Naive B cell (primary cell): Measurements from ENCODE around the gene MCC. TPM values are rescaled to one million over a fixed set of nuclear protein-coding genes. Genes with fewer than 3 reads are reported as not detected.

Source experiments
- ATAC-seq, 2 donors: fragments of 150-1000 bp; cut with Tn5 transposase; 2 replicates each; pipeline ENCODE4 v1.10.0; 2021; ENCODE audit warnings: low read depth in 2 of 2, mild to moderate bottlenecking in 2 of 2, moderate library complexity in 2 of 2
- DNase-seq: peaks from one replicate; pipeline ENCODE4 v3.0.0; 2022
- H3K27ac Mint-ChIP-seq, 6 donors: one replicate each; pipeline ENCODE4 v1.8.0; 2020 to 2022; ENCODE audit warnings: mild to moderate bottlenecking in 6 of 6, mixed read lengths in 6 of 6, moderate library complexity in 5 of 6, inconsistent platforms in 2 of 6
- H3K27me3 Mint-ChIP-seq, 3 donors: one replicate each; pipeline ENCODE4 v1.8.0; 2021 to 2022; ENCODE audit warnings: mixed read lengths in 3 of 3, mild to moderate bottlenecking in 1 of 3
- H3K36me3 Mint-ChIP-seq, 2 donors: one replicate each; pipeline ENCODE4 v1.8.0; 2020 to 2022; ENCODE audit warnings: mixed read lengths in 2 of 2, inconsistent platforms in 1 of 2, mild to moderate bottlenecking in 1 of 2
- H3K4me1 Mint-ChIP-seq, 3 donors: one replicate each; pipeline ENCODE4 v1.8.0; 2020 to 2022; ENCODE audit warnings: mixed read lengths in 3 of 3, inconsistent platforms in 1 of 3, mild to moderate bottlenecking in 1 of 3, moderate library complexity in 1 of 3
- H3K4me3 Mint-ChIP-seq, 8 donors: one replicate each; pipeline ENCODE4 v1.8.0; 2020 to 2022; ENCODE audit warnings: mild to moderate bottlenecking in 8 of 8, mixed read lengths in 8 of 8, moderate library complexity in 8 of 8, inconsistent platforms in 2 of 8
- H3K9me3 Mint-ChIP-seq, 7 donors: one replicate each; pipeline ENCODE4 v1.8.0; 2020 to 2022; ENCODE audit warnings: mixed read lengths in 7 of 7, mild to moderate bottlenecking in 5 of 7, inconsistent platforms in 2 of 7, moderate library complexity in 1 of 7
- polyA plus RNA-seq, 6 donors: library from polyadenylated mRNA; unstranded; fragments of 300-500 nt; fragmentation: Illumina TruSeq; gene quantifications; one replicate each; pipeline ENCODE4 v1.2.3, GENCODE V29; 2021; ENCODE audit warnings: low read depth in 6 of 6

MCC gene
- polyA plus RNA-seq, 6 donors from 2014 or later, result 0.16 to 0.56 (median 0.31) TPM; not detected in 1

DNA sequence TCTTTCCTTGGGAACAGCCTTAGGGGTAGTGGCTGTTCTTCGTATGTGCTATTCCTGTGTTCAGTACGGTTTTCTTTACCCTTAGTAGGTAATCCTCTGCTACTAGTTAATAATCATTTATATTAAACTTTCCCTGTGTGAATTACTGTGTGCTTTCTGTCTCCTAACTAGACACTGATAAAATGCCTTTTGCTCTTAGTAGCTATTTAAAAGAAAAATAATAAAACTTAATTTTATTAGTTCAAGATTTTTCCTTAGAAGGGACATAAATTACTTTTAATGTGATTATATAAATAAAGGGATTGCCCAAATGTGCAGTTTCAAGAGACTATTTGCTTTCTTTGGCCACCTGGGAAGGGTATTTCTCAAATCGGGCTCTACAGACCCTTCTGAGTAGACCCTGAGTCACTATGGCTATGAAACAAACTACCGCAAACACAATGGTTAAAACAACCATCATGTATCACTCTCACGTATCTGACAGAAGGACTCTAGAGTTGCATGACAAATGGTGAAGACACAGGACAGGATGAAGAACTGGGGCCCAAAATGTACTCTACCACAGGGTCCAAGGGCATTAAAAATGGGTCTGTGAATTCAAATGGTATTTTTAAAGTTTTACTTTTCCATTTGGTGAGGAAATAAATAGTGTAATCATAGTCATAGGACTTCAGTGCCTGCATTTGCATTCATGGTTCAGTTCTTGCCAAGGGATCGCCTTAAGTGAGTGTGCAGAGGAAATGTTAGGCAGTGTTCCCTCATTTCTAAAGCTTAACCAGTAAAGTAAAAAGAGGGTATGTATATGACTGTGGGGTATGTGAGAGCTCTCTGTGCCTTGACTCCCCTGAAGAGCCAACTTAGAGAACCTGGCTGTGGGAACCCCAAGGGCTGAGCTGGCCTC is 150.5 kb downstream of the MCC start:
- ATAC-seq (no peak), DNase-seq (no peak)
- Mint-ChIP-seq H3K4me3 (no peak overlapping the region), H3K27me3 (peaks cover 23 to 39% (median 39%) of the 10 kb centered on the region in 3 donors), H3K4me1 (no peaks in the 10 kb centered on the region), H3K27ac (no peak overlapping the region), H3K36me3 (no peaks in the 10 kb centered on the region), H3K9me3 (no peaks in the 10 kb centered on the region)

GRCh38 chr5:113336975-113337374 is 151.3 kb downstream of the MCC start:
- H3K27ac Mint-ChIP-seq, result no peak overlapping the region
- H3K27me3 Mint-ChIP-seq, result peaks cover 23 to 32% (median 32%) of the 10 kb centered on the region in 3 donors
- DNase-seq, result no peak
- H3K4me1 Mint-ChIP-seq, result no peaks in the 10 kb centered on the region
- H3K9me3 Mint-ChIP-seq, result no peaks in the 10 kb centered on the region
- H3K4me3 Mint-ChIP-seq, result no peak overlapping the region
- no peaks in the 10 kb centered on the region for H3K36me3 Mint-ChIP-seq
- no peak for ATAC-seq

GRCh38 chr5:113333411-113333810 is 154.8 kb downstream of the MCC start:
- Mint-ChIP-seq H3K4me1 (peaks cover 0 to 9% (median 5%) of the 10 kb centered on the region in 3 donors), H3K4me3 (no peak overlapping the region), H3K27me3 (peaks cover 23 to 35% (median 23%) of the 10 kb centered on the region in 3 donors), H3K9me3 (peaks cover 0 to 2% (median 0%) of the 10 kb centered on the region in 7 donors), H3K36me3 (no peaks in the 10 kb centered on the region), H3K27ac (no peak overlapping the region)
- no peak for DNase-seq
- ATAC-seq, result no peak

DNA sequence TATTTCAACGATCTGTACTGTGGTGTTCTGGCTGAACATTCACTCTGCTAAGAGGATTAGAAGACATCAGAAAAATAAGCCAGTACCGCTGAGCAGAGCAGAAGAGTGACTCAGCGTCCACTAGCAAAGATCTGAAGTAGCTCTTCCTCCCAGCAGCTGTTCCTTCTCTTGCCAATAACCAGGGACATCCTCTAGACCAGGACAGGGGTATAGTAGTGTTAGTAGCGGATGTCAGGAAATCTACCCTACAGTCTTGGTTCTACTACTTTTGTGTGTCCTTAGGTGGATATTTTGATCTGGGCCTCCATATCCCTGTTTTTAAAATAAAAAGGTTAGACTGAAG is 157.1 kb downstream of the MCC start:
- ATAC-seq (no peak), DNase-seq (no peak)
- Mint-ChIP-seq H3K27ac (no peak overlapping the region), H3K36me3 (no peaks in the 10 kb centered on the region), H3K27me3 (peaks cover 12 to 18% (median 16%) of the 10 kb centered on the region in 3 donors), H3K9me3 (peaks cover 0 to 2% (median 0%) of the 10 kb centered on the region in 7 donors), H3K4me1 (peaks cover 0 to 9% (median 5%) of the 10 kb centered on the region in 3 donors), H3K4me3 (no peak overlapping the region)

GRCh38 chr5:113330533-113331208 is 157.6 kb downstream of the MCC start:
- ATAC-seq (peak; percentile 52 to 53), DNase-seq (peak; percentile 2)
- H3K36me3 Mint-ChIP-seq, result no peaks in the 10 kb centered on the region
- no peak overlapping the region for H3K27ac Mint-ChIP-seq
- H3K27me3 Mint-ChIP-seq, result peaks cover 9 to 13% (median 12%) of the 10 kb centered on the region in 3 donors
- peaks cover 0 to 9% (median 5%) of the 10 kb centered on the region in 3 donors for H3K4me1 Mint-ChIP-seq
- peak overlapping the region in 2 of 8 donors; percentile 15 to 31 for H3K4me3 Mint-ChIP-seq
- peaks cover 0 to 2% (median 0%) of the 10 kb centered on the region in 7 donors for H3K9me3 Mint-ChIP-seq

- H3K36me3 Mint-ChIP-seq, result no peaks in the 10 kb centered on the region
- H3K4me3 Mint-ChIP-seq, result no peak overlapping the region
Observed at GRCh38 chr5:113329981-113330380, 158.3 kb downstream of the MCC start.

DNA sequence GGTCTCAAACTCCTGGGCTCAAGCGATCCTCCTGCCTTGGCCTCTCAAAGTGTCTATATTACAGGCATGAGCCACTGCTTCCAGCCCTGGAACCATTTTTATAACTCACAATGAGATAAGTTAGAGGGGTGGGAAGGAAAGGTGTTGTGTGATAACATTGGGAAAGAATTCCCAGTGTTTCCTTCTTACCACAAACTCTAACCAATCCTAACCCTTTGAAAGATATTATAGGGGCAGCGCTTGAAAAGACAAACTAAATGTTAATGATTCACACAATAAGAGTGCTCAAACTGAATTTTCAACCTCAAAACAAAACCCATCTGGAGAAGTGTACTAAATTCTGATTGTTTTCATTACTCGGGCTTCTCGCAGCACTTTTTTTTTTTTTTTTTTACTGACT is 163.2 kb downstream of the MCC start:
- no peak overlapping the region for H3K27ac Mint-ChIP-seq
- peaks cover 5 to 14% (median 7%) of the 10 kb centered on the region in 3 donors for H3K27me3 Mint-ChIP-seq
- H3K4me1 Mint-ChIP-seq, result no peaks in the 10 kb centered on the region
- no peak overlapping the region for H3K4me3 Mint-ChIP-seq
- DNase-seq (no peak), ATAC-seq (no peak)
- no peaks in the 10 kb centered on the region for H3K36me3 Mint-ChIP-seq
- H3K9me3 Mint-ChIP-seq, result peaks cover 0 to 2% (median 0%) of the 10 kb centered on the region in 7 donors

More at GRCh38 chr5:113329981-113330380, 158.3 kb downstream of the MCC start:
- no peak overlapping the region for H3K27ac Mint-ChIP-seq
- H3K9me3 Mint-ChIP-seq, result peaks cover 0 to 2% (median 0%) of the 10 kb centered on the region in 7 donors
- peaks cover 7 to 14% (median 11%) of the 10 kb centered on the region in 3 donors for H3K27me3 Mint-ChIP-seq
- peaks cover 0 to 9% (median 5%) of the 10 kb centered on the region in 3 donors for H3K4me1 Mint-ChIP-seq
- DNase-seq (no peak), ATAC-seq (no peak)

DNA sequence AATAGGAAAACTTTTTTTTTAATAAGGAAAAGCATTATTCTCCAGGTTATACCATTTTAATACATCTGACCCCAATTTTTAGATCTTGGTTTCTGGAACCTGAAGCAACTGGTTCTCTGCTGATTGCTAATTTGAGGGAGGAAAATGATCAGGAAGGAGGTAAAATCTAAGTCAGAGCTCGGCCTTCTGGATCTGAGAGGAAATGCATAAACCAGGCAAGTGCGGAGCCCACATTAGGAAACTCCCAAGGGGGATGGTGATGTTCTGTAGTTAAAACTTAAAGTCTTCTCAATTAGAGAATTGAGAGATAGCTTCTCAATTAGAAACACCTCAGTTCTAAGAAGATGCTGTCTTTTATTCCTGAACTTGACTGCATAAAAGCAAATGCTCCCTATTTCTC is 167.0 kb downstream of the MCC start:
- DNase-seq (no peak), ATAC-seq (no peak)
- Mint-ChIP-seq H3K9me3 (no peaks in the 10 kb centered on the region), H3K27ac (no peak overlapping the region), H3K36me3 (no peaks in the 10 kb centered on the region), H3K4me1 (no peaks in the 10 kb centered on the region), H3K27me3 (peaks cover 4 to 7% (median 5%) of the 10 kb centered on the region in 3 donors), H3K4me3 (no peak overlapping the region)

- Mint-ChIP-seq H3K27me3 (peaks cover 0 to 7% (median 5%) of the 10 kb centered on the region in 3 donors), H3K4me1 (no peaks in the 10 kb centered on the region), H3K36me3 (no peaks in the 10 kb centered on the region), H3K9me3 (no peaks in the 10 kb centered on the region), H3K4me3 (no peak overlapping the region), H3K27ac (no peak overlapping the region)
- no peak for ATAC-seq
- DNase-seq, result no peak
Observed at GRCh38 chr5:113320273-113320780, 167.9 kb downstream of the MCC start.

- Mint-ChIP-seq H3K36me3 (no peaks in the 10 kb centered on the region), H3K27ac (no peak overlapping the region), H3K4me1 (no peaks in the 10 kb centered on the region), H3K4me3 (no peak overlapping the region), H3K27me3 (peaks cover 0 to 7% (median 5%) of the 10 kb centered on the region in 3 donors), H3K9me3 (no peaks in the 10 kb centered on the region)
- DNase-seq, result no peak
- ATAC-seq, result no peak
Observed at GRCh38 chr5:113319256-113320053, 168.8 kb downstream of the MCC start.

- ATAC-seq (no peak), DNase-seq (no peak)
- Mint-ChIP-seq H3K4me1 (no peaks in the 10 kb centered on the region), H3K4me3 (no peak overlapping the region), H3K27me3 (peaks cover 0 to 6% (median 4%) of the 10 kb centered on the region in 3 donors), H3K27ac (no peak overlapping the region), H3K9me3 (no peaks in the 10 kb centered on the region), H3K36me3 (no peaks in the 10 kb centered on the region)
Observed at GRCh38 chr5:113317636-113318035, 170.6 kb downstream of the MCC start.

- H3K27ac Mint-ChIP-seq, result no peak overlapping the region
- H3K4me3 Mint-ChIP-seq, result no peak overlapping the region
- H3K9me3 Mint-ChIP-seq, result peaks cover 0 to 5% (median 2%) of the 10 kb centered on the region in 7 donors
- DNase-seq (no peak), ATAC-seq (no peak)
- H3K36me3 Mint-ChIP-seq, result no peaks in the 10 kb centered on the region
- no peaks in the 10 kb centered on the region for H3K4me1 Mint-ChIP-seq
- H3K27me3 Mint-ChIP-seq, result peaks cover 7 to 20% (median 20%) of the 10 kb centered on the region in 3 donors
Observed at GRCh38 chr5:113311301-113311700, 177.0 kb downstream of the MCC start.

DNA sequence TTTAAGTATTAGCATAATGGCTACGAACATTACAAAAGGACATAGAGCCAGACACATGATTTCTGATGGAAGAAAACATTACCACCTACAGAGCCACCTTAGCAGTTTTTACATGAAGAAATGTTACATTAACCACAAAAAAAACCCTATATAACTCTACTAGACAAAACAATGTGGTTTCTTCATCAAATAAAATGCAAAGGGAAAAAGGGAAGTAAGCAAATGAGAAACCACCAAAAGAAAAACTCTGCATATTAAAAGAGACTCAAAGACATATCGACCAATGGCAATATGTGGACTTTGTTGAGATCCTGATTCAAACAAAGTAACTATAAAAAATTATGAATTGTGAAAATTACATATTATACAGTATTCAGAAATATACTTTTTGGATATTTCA is 186.1 kb downstream of the MCC start:
- Mint-ChIP-seq H3K27me3 (peaks cover 23 to 47% (median 40%) of the 10 kb centered on the region in 3 donors), H3K4me3 (no peak overlapping the region), H3K9me3 (peaks cover 2 to 8% (median 5%) of the 10 kb centered on the region in 7 donors), H3K27ac (no peak overlapping the region), H3K36me3 (no peaks in the 10 kb centered on the region), H3K4me1 (no peaks in the 10 kb centered on the region)
- DNase-seq (no peak), ATAC-seq (no peak)
